Caki2 (cell line): ENCODE results near the gene NPAS2. TPM values are rescaled to one million over a fixed set of nuclear protein-coding genes. Genes with fewer than 3 reads are reported as not detected.

Experiments
- DNase-seq: peaks from one replicate; pipeline ENCODE4 v3.0.0-alpha.2; 2015; ENCODE audit warnings: low read depth
- in situ Hi-C: cut with HindIII; loops from 2 replicates; pipeline ENCODE4 v1.10.0; 2016; ENCODE audit warnings: low sequenced_read_pairs, low pct_unique_long_range_greater_than_20kb, mixed read lengths
- total RNA-seq: library from RNA; depleted of rRNA; stranded (reverse); fragments of >200 nt; shearing (Covaris generic); gene quantifications from 2 replicates; pipeline ENCODE4 v1.2.3, GENCODE V29; 2014; ENCODE audit warnings: low replicate concordance

The NPAS2 gene
- total RNA-seq, 1 experiment from 2014 or later, result 2.0 TPM

- in situ Hi-C loops, result no loop called here
- no peak for DNase-seq
Observed at GRCh38 chr2:100840519-100840918, 20.6 kb downstream of the NPAS2 start.

- DNase-seq, result no peak
- in situ Hi-C loops, result no loop called here
Observed at GRCh38 chr2:100842241-100842922, 22.4 kb downstream of the NPAS2 start.

- in situ Hi-C loops, result no loop called here
- DNase-seq, result no peak
Observed at GRCh38 chr2:100844514-100844913, 24.6 kb downstream of the NPAS2 start.

- in situ Hi-C loops, result no loop called here
- no peak for DNase-seq
Observed at GRCh38 chr2:100845141-100845991, 25.4 kb downstream of the NPAS2 start.

- DNase-seq, result no peak
- in situ Hi-C loops, result no loop called here
Observed at GRCh38 chr2:100846716-100847115, 26.8 kb downstream of the NPAS2 start.

GRCh38 chr2:100852447-100852846 lies 32.5 kb downstream of the NPAS2 start:
- no peak for DNase-seq
- in situ Hi-C loops, result no loop called here

GRCh38 chr2:100852999-100853908 lies 33.3 kb downstream of the NPAS2 start:
- in situ Hi-C loops, result no loop called here
- peak; percentile 37 for DNase-seq

GRCh38 chr2:100853909-100854810 lies 34.2 kb downstream of the NPAS2 start:
- DNase-seq, result no peak
- in situ Hi-C loops, result no loop called here

GRCh38 chr2:100855084-100855483 lies 35.1 kb downstream of the NPAS2 start:
- no peak for DNase-seq
- in situ Hi-C loops, result no loop called here

- no peak for DNase-seq
- in situ Hi-C loops, result no loop called here
Observed at GRCh38 chr2:100855606-100856005, 35.7 kb downstream of the NPAS2 start.

GRCh38 chr2:100856732-100857131 lies 36.8 kb downstream of the NPAS2 start:
- no peak for DNase-seq
- in situ Hi-C loops, result no loop called here

- no peak for DNase-seq
- in situ Hi-C loops, result no loop called here
Observed at GRCh38 chr2:100857341-100857740, 37.4 kb downstream of the NPAS2 start.

GRCh38 chr2:100857915-100858314 lies 38.0 kb downstream of the NPAS2 start:
- in situ Hi-C loops, result no loop called here
- DNase-seq, result no peak

GRCh38 chr2:100859902-100860301 lies 40.0 kb downstream of the NPAS2 start:
- in situ Hi-C loops, result no loop called here
- no peak for DNase-seq

GRCh38 chr2:100861340-100861739 lies 41.4 kb downstream of the NPAS2 start:
- DNase-seq, result no peak
- in situ Hi-C loops, result no loop called here

- no peak for DNase-seq
- in situ Hi-C loops, result no loop called here
Observed at GRCh38 chr2:100862081-100862480, 42.1 kb downstream of the NPAS2 start.

- in situ Hi-C loops, result no loop called here
- DNase-seq, result peak; percentile 82
Observed at GRCh38 chr2:100865816-100866460, 46.0 kb downstream of the NPAS2 start.
